H9 (cell line): ENCODE measurements around the gene HUS1. TPM values are rescaled to one million over a fixed set of nuclear protein-coding genes. Genes with fewer than 3 reads are reported as not detected.

Experiments used
- DNase-seq: peaks from one replicate; pipeline ENCODE4 v3.0.0-alpha.2; 2017
- H2AFZ ChIP-seq: one replicate; pipeline ENCODE4 v1.6.1; 2013; ENCODE audit warnings: mild to moderate bottlenecking, low read length, control low read depth, moderate library complexity
- H2AK5ac ChIP-seq: 2 replicates; pipeline ENCODE4 v1.6.1; 2013; ENCODE audit warnings: low read length, control low read depth, mixed read lengths; ENCODE audit not compliant: insufficient read length
- H2BK120ac ChIP-seq: one replicate; pipeline ENCODE4 v1.6.1; 2013; ENCODE audit warnings: low read depth, mild to moderate bottlenecking, low read length, control low read depth, inconsistent platforms; ENCODE audit not compliant: poor library complexity, severe bottlenecking
- H2BK12ac ChIP-seq: 2 replicates; pipeline ENCODE4 v1.6.1; 2013; ENCODE audit warnings: low read length, control low read depth, mixed read lengths, low read depth; ENCODE audit not compliant: insufficient read length
- H2BK15ac ChIP-seq: 2 replicates; pipeline ENCODE4 v1.6.1; 2013; ENCODE audit warnings: low read depth, low read length, control low read depth
- H2BK20ac ChIP-seq: one replicate; pipeline ENCODE4 v1.6.1; 2013; ENCODE audit warnings: low read depth, mild to moderate bottlenecking, low read length, control low read depth, inconsistent platforms; ENCODE audit not compliant: poor library complexity, severe bottlenecking
- H2BK5ac ChIP-seq: 2 replicates; pipeline ENCODE4 v1.6.1; 2013; ENCODE audit warnings: low read length, control low read depth, mixed read lengths; ENCODE audit not compliant: insufficient read length
- H3K14ac ChIP-seq: 2 replicates; pipeline ENCODE4 v1.6.1; 2013; ENCODE audit warnings: low read length, control low read depth; ENCODE audit not compliant: insufficient read depth
- H3K18ac ChIP-seq: 2 replicates; pipeline ENCODE4 v1.6.1; 2013; ENCODE audit warnings: low read depth, mild to moderate bottlenecking, mixed read lengths, low read length, control low read depth; ENCODE audit not compliant: insufficient read length
- H3K23ac ChIP-seq: 2 replicates; pipeline ENCODE4 v1.6.1; 2013; ENCODE audit warnings: low read length, control low read depth, mixed read lengths, low read depth; ENCODE audit not compliant: insufficient read length
- H3K23me2 ChIP-seq: 2 replicates; pipeline ENCODE4 v1.6.1; 2013; ENCODE audit warnings: low read depth, mild to moderate bottlenecking, mixed read lengths, low read length, control low read depth; ENCODE audit not compliant: insufficient read length, poor library complexity, severe bottlenecking
- H3K27ac ChIP-seq: 2 replicates; pipeline ENCODE4 v1.5.1; 2013; ENCODE audit warnings: low read length, control low read depth, mixed read lengths, low read depth; ENCODE audit not compliant: insufficient read length
- H3K27me3 ChIP-seq: 2 replicates; pipeline ENCODE4 v1.6.1; 2013; ENCODE audit warnings: low read length, control low read depth, inconsistent platforms; ENCODE audit not compliant: insufficient read depth
- H3K4ac ChIP-seq: 2 replicates; pipeline ENCODE4 v1.6.1; 2013; ENCODE audit warnings: low read depth, mild to moderate bottlenecking, control low read depth, inconsistent platforms, low read length, moderate library complexity
- H3K4me1 ChIP-seq: 2 replicates; pipeline ENCODE4 v1.6.1; 2013; ENCODE audit warnings: low read length, control low read depth, inconsistent platforms; ENCODE audit not compliant: insufficient read depth
- H3K4me2 ChIP-seq: 2 replicates; pipeline ENCODE4 v1.6.1; 2013; ENCODE audit warnings: low read length, control low read depth, mixed read lengths; ENCODE audit not compliant: insufficient read length, insufficient read depth
- H3K56ac ChIP-seq: 2 replicates; pipeline ENCODE4 v1.6.1; 2013; ENCODE audit warnings: low read depth, mild to moderate bottlenecking, mixed read lengths, low read length, control low read depth; ENCODE audit not compliant: insufficient read length
- H3K79me1 ChIP-seq: 2 replicates; pipeline ENCODE4 v1.6.1; 2013; ENCODE audit warnings: low read depth, mild to moderate bottlenecking, moderate library complexity, low read length, control low read depth, inconsistent platforms; ENCODE audit not compliant: insufficient read depth, poor library complexity, severe bottlenecking
- H3K79me2 ChIP-seq: 2 replicates; pipeline ENCODE4 v1.6.1; 2013; ENCODE audit warnings: low read length, control low read depth, inconsistent platforms; ENCODE audit not compliant: insufficient read depth
- H3K9ac ChIP-seq: 2 replicates; pipeline ENCODE4 v1.6.1; 2013; ENCODE audit warnings: low read length, control low read depth, mixed read lengths; ENCODE audit not compliant: insufficient read length; ENCODE audit errors: extremely low read depth
- H3K9me3 ChIP-seq: one replicate; pipeline ENCODE4 v1.6.1; 2013; ENCODE audit warnings: low read depth, low read length, inconsistent platforms; ENCODE audit not compliant: control insufficient read depth
- H3T11ph ChIP-seq: one replicate; pipeline ENCODE4 v1.6.1; 2013; ENCODE audit warnings: mild to moderate bottlenecking, low read length, control low read depth, inconsistent platforms
- H4K20me1 ChIP-seq: one replicate; pipeline ENCODE4 v1.6.1; 2013; ENCODE audit not compliant: control insufficient read depth, insufficient read length, insufficient read depth
- H4K5ac ChIP-seq: 2 replicates; pipeline ENCODE4 v1.6.1; 2013; ENCODE audit warnings: low read depth, mild to moderate bottlenecking, mixed read lengths, low read length, control low read depth; ENCODE audit not compliant: insufficient read length
- H4K8ac ChIP-seq: replicated peaks from 2 replicates; pipeline ENCODE4 v1.6.1; 2013; ENCODE audit warnings: low read length, control low read depth, mixed read lengths, low read depth; ENCODE audit not compliant: insufficient read length
- H4K91ac ChIP-seq: 2 replicates; pipeline ENCODE4 v1.6.1; 2013; ENCODE audit warnings: low read depth, mild to moderate bottlenecking, moderate library complexity, mixed read lengths, low read length, control low read depth; ENCODE audit not compliant: insufficient read length
- H3K27ac Mint-ChIP-seq, 3 experiments: 2 replicates in 2 of 3; 3 replicates in 1 of 3; pipeline ENCODE4 v1.8.0; 2020 to 2021; ENCODE audit warnings: mixed read lengths in 3 of 3, mild to moderate bottlenecking in 1 of 3, moderate library complexity in 1 of 3
- H3K27me3 Mint-ChIP-seq: 2 replicates; pipeline ENCODE4 v1.8.0; 2021; ENCODE audit warnings: low read depth, mild to moderate bottlenecking, moderate library complexity, mixed read lengths
- H3K36me3 Mint-ChIP-seq, 3 experiments: 2 replicates in 2 of 3; 3 replicates in 1 of 3; pipeline ENCODE4 v1.8.0; 2020 to 2021; ENCODE audit warnings: low read depth in 3 of 3, mixed read lengths in 3 of 3; ENCODE audit not compliant: insufficient read depth in 1 of 3
- H3K4me1 Mint-ChIP-seq, 2 experiments: 2 replicates each; pipeline ENCODE4 v1.8.0; 2020; ENCODE audit warnings: mixed read lengths in 2 of 2
- H3K4me3 Mint-ChIP-seq, 2 experiments: 2 replicates in 1 of 2; 3 replicates in 1 of 2; pipeline ENCODE4 v1.8.0; 2020 to 2021; ENCODE audit warnings: mild to moderate bottlenecking in 2 of 2, mixed read lengths in 2 of 2, moderate library complexity in 1 of 2
- H3K9me3 Mint-ChIP-seq, 2 experiments: 2 replicates in 1 of 2; 3 replicates in 1 of 2; pipeline ENCODE4 v1.8.0; 2020; ENCODE audit warnings: mild to moderate bottlenecking in 2 of 2, mixed read lengths in 2 of 2, moderate library complexity in 1 of 2
- WGBS: extraction: QIAGEN DNeasy Blood & Tissue Kit; methylation state at CpG from one replicate; pipeline ENCODE4 v1.1.7; 2013; ENCODE audit warnings: missing lambda C conversion rate, low lambda C conversion rate, mixed read lengths; ENCODE audit not compliant: insufficient read length; ENCODE audit errors: extremely low coverage; 5-methylcytosine and 5-hydroxymethylcytosine counted together
- total RNA-seq: library from RNA; stranded (reverse); gene quantifications from 2 replicates; pipeline ENCODE4 v1.2.1, GENCODE V29; 2021
- TF ChIP-seq, protein P1 (sequence below): fragments of 200-600 bp; sonication (generic); conservative IDR thresholded peaks from 3 replicates; pipeline ENCODE4 v1.8.0; 2021; ENCODE audit warnings: antibody characterized with exemption, mild to moderate bottlenecking

HUS1 gene
- total RNA-seq, 1 experiment from 2014 or later: 43.1 TPM

DNA sequence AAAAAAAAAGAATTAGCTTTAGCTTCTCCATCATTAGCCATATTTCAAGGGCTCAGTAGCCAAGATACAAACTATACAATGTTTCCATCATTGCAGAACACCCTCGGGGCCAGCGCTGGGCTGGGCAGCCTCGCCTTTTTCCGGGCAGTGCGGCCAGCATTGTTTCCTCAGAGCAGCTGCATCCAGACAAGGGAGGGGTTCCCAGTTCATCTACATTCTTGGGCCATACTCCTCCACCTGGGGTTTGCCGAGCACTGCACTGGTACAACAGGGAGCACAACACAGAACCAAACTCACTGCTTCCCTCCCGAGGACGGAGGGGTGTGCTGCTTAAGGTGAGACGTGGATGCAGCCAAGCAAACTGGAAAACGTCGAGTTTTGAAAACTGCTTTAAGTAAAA lies 28.7 kb downstream of the HUS1 start:
- peak overlapping the region in 1 of 3 experiments; percentile 25; a peak in 1 of 7 replicates for H3K27ac Mint-ChIP-seq
- H3K27me3 ChIP-seq: no peaks in the 10 kb centered on the region

More for the DNA sequence above, 28.7 kb downstream of the HUS1 start:
- Mint-ChIP-seq H3K4me3 (no peak overlapping the region), H3K4me1 (peaks cover 27 to 28% of the 10 kb centered on the region in 2 experiments), H3K9me3 (no peaks in the 10 kb centered on the region), H3K36me3 (peaks cover 1 to 15% (median 9%) of the 10 kb centered on the region in 3 experiments; a peak in 5 of 7 replicates), H3K27me3 (no peaks in the 10 kb centered on the region; the same call in 1 of the 2 replicates)
- Histone ChIP-seq H3K18ac (no peak overlapping the region), H2BK15ac (no peak overlapping the region), H4K20me1 (no peaks in the 10 kb centered on the region), H3K14ac (no peak overlapping the region), H3K4me1 (peaks cover 3% of the 10 kb centered on the region; the same call in 1 of the 2 replicates), H3K9ac (no peak overlapping the region), H3K79me1 (no peaks in the 10 kb centered on the region), H2BK5ac (no peak overlapping the region), H2BK120ac (no peak overlapping the region), H3K27ac (no peak overlapping the region), H3K9me3 (no peaks in the 10 kb centered on the region), H2BK20ac (no peak overlapping the region), H3K4ac (no peak overlapping the region), H4K5ac (no peak overlapping the region), H3K23me2 (no peaks in the 10 kb centered on the region), H3K79me2 (no peaks in the 10 kb centered on the region), H2BK12ac (no peak overlapping the region), H2AFZ (no peak overlapping the region), H3T11ph (no peak overlapping the region), H3K4me2 (no peak overlapping the region), H4K8ac (no peak overlapping the region), H2AK5ac (no peak overlapping the region), H4K91ac (no peak overlapping the region), H3K56ac (no peak overlapping the region), H3K23ac (no peak overlapping the region)
- DNase-seq: peak; percentile 29
- no CpG with 5 or more reads among the region's 11 CpGs for WGBS
- TF ChIP-seq, protein P1, sequence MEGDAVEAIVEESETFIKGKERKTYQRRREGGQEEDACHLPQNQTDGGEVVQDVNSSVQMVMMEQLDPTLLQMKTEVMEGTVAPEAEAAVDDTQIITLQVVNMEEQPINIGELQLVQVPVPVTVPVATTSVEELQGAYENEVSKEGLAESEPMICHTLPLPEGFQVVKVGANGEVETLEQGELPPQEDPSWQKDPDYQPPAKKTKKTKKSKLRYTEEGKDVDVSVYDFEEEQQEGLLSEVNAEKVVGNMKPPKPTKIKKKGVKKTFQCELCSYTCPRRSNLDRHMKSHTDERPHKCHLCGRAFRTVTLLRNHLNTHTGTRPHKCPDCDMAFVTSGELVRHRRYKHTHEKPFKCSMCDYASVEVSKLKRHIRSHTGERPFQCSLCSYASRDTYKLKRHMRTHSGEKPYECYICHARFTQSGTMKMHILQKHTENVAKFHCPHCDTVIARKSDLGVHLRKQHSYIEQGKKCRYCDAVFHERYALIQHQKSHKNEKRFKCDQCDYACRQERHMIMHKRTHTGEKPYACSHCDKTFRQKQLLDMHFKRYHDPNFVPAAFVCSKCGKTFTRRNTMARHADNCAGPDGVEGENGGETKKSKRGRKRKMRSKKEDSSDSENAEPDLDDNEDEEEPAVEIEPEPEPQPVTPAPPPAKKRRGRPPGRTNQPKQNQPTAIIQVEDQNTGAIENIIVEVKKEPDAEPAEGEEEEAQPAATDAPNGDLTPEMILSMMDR: peak; percentile 26; the same call in 2 of the 3 replicates
